NCI-H1417 treated with DMSO at 0.1 percent for 48 hours (cell line): ENCODE results near the gene RPS28.
"Not testable (repeated sequence)": the region's sequence is repeated elsewhere in the genome, so short reads cannot be mapped to it uniquely, and the experiment has no call there.

ENCODE experiments used
- DNase-seq: peaks from one replicate; lab custom pipeline; 2025; lab: John Stamatoyannopoulos, UW

Gene RPS28

GRCh38 chr19:8321067-8321985 lies at the start of gene RPS28, which contains the start of gene NDUFA7:
Gene RPS28 (plus strand): TSS chr19:8321496. CDS start chr19:8321531, 35 bp downstream.
Gene NDUFA7 (minus strand): TSS chr19:8321375. CDS start chr19:8321358, 17 bp downstream.
- DNase-seq: peak; percentile 89

- DNase-seq: not testable (repeated sequence)
These were observed 44.8 kb upstream of the RPS28 start for GRCh38 chr19:8276508-8276907.

GRCh38 chr19:8291337-8291736 lies 30.0 kb upstream of the RPS28 start:
- DNase-seq: not testable (repeated sequence)

- no peak for DNase-seq
These were observed 19.0 kb upstream of the RPS28 start for GRCh38 chr19:8302357-8302691.

- DNase-seq: no peak
These were observed 18.6 kb upstream of the RPS28 start for GRCh38 chr19:8302734-8303133.

- no peak for DNase-seq
These were observed 16.3 kb upstream of the RPS28 start for GRCh38 chr19:8304841-8305621.

- DNase-seq: no peak
These were observed 15.5 kb upstream of the RPS28 start for GRCh38 chr19:8305798-8306197.

- no peak for DNase-seq
These were observed 14.9 kb upstream of the RPS28 start for GRCh38 chr19:8306235-8307054.

- DNase-seq: no peak
These were observed 13.8 kb upstream of the RPS28 start for GRCh38 chr19:8307400-8307964.

- peak; percentile 87 for DNase-seq
These were observed 13.1 kb upstream of the RPS28 start, which contains the start of gene CD320 for GRCh38 chr19:8307965-8308866. Gene CD320 (minus strand): TSS chr19:8308358. CDS start chr19:8308290, 68 bp downstream.

GRCh38 chr19:8308891-8309291 lies 12.4 kb upstream of the RPS28 start:
- no peak for DNase-seq

- no peak for DNase-seq
These were observed 10.8 kb upstream of the RPS28 start for GRCh38 chr19:8310342-8311055.

GRCh38 chr19:8311461-8312260 lies 9.6 kb upstream of the RPS28 start:
- no peak for DNase-seq

GRCh38 chr19:8314981-8315640 lies 6.2 kb upstream of the RPS28 start:
- not testable (repeated sequence) for DNase-seq

- DNase-seq: no peak
These were observed 4.8 kb upstream of the RPS28 start for GRCh38 chr19:8316351-8317125.

- DNase-seq: not testable (repeated sequence)
These were observed 2.5 kb upstream of the RPS28 start for GRCh38 chr19:8318835-8319234.

- DNase-seq: no peak
These were observed 1.3 kb upstream of the RPS28 start for GRCh38 chr19:8319807-8320520.
